Fibroblast of lung (primary cell): ENCODE data around the gene NOL9. TPM values are rescaled to one million over a fixed set of nuclear protein-coding genes. Genes with fewer than 3 reads are reported as not detected.
A peak's percentile ranks its signal among the peaks of the same experiment; 100 is the strongest.

Experiments
- DNase-seq, 2 donors: peaks; one replicate each; pipeline versions ENCODE4 v3.0.0 to v3.0.0-alpha.2; 2010; ENCODE audit warnings: low read depth in 2 of 2
- H2AFZ ChIP-seq: 2 replicates; pipeline ENCODE4 v1.5.1; 2012; ENCODE audit warnings: low read length, control low read depth, inconsistent platforms
- H3K27ac ChIP-seq: 2 replicates; pipeline ENCODE4 v1.5.1; 2011; ENCODE audit warnings: low read length, control low read depth; ENCODE audit not compliant: insufficient read depth
- H3K27me3 ChIP-seq: 2 replicates; pipeline ENCODE4 v1.5.1; 2011; ENCODE audit warnings: mild to moderate bottlenecking, low read length; ENCODE audit not compliant: control insufficient read depth, insufficient read depth
- H3K36me3 ChIP-seq: 2 replicates; pipeline ENCODE4 v1.5.1; 2011; ENCODE audit warnings: low read length; ENCODE audit not compliant: control insufficient read depth, insufficient read depth
- H3K4me1 ChIP-seq: 2 replicates; pipeline ENCODE4 v1.5.1; 2011; ENCODE audit warnings: low read length; ENCODE audit not compliant: control insufficient read depth, insufficient read depth; ENCODE audit errors: extremely low read depth
- H3K4me2 ChIP-seq: 2 replicates; pipeline ENCODE4 v1.5.1; 2011; ENCODE audit warnings: low read length, control low read depth; ENCODE audit not compliant: insufficient read depth; ENCODE audit errors: extremely low read depth
- H3K4me3 ChIP-seq, 4 experiments: fragments of 200-600 bp in 1 of 4; sonication (generic) in 1 of 4; replicated peaks in 1 of 4; 2 replicates each; pipeline ENCODE4 v1.5.1; 2011 to 2016; ENCODE audit warnings: low read length in 4 of 4, low read depth in 3 of 4, mild to moderate bottlenecking in 3 of 4, control low read depth in 2 of 4, inconsistent platforms in 1 of 4, mixed read lengths in 1 of 4; ENCODE audit not compliant: insufficient read depth in 1 of 4; ENCODE audit errors: control extremely low read depth in 1 of 4
- H3K79me2 ChIP-seq: 2 replicates; pipeline ENCODE4 v1.5.1; 2012; ENCODE audit warnings: mild to moderate bottlenecking, low read length, inconsistent platforms; ENCODE audit not compliant: control insufficient read depth, insufficient read depth
- H3K9ac ChIP-seq: 2 replicates; pipeline ENCODE4 v1.5.1; 2011; ENCODE audit warnings: mild to moderate bottlenecking, low read length, control low read depth; ENCODE audit not compliant: insufficient read depth
- H3K9me3 ChIP-seq: 2 replicates; pipeline ENCODE4 v1.5.1; 2012; ENCODE audit warnings: low read depth, low read length; ENCODE audit not compliant: control insufficient read depth, insufficient read depth
- H4K20me1 ChIP-seq: 2 replicates; pipeline ENCODE4 v1.5.1; 2011; ENCODE audit warnings: low read length; ENCODE audit not compliant: control insufficient read depth, insufficient read depth; ENCODE audit errors: extremely low read depth
- EZH2 ChIP-seq: IDR thresholded peaks from 2 replicates; pipeline ENCODE4 v1.5.1; 2012; ENCODE audit warnings: low read length, control low read depth, mild to moderate bottlenecking; ENCODE audit errors: missing control alignments
- polyA minus RNA-seq: library from RNA; depleted of rRNA, polyadenylated mRNA; stranded (reverse); fragments of >200 nt; gene quantifications from 2 replicates; pipeline ENCODE4 v1.2.3, GENCODE V29; 2011; ENCODE audit warnings: low replicate concordance
- polyA plus RNA-seq, 2 donors: library from polyadenylated mRNA; depleted of rRNA in 1 of 2; stranded (reverse) in 1 of 2; unstranded in 1 of 2; fragments of >200 nt; gene quantifications; 2 replicates each; pipeline ENCODE4 v1.2.1, GENCODE V29; 2011 to 2012; ENCODE audit warnings: missing spikeins in 1 of 2
- total RNA-seq: library from RNA; depleted of rRNA; stranded (reverse); fragments of >200 nt; gene quantifications from 2 replicates; pipeline ENCODE4 v1.2.1, GENCODE V29; 2014
- TF ChIP-seq, protein P1 (sequence below), 2 donors: IDR thresholded peaks in 1 of 2; conservative IDR thresholded peaks in 1 of 2; 1 replicate in 1 of 2; 2 replicates in 1 of 2; pipeline ENCODE4 v1.5.1; 2011 to 2012; ENCODE audit warnings: low read length in 2 of 2, control low read depth in 1 of 2, inconsistent platforms in 1 of 2, low read depth in 1 of 2, mild to moderate bottlenecking in 1 of 2

Gene NOL9
- total RNA-seq, result 17.5 and 18.7 TPM in 2 replicates
- 19.0 and 24.2 TPM in 2 replicates for polyA plus RNA-seq
- polyA plus RNA-seq (2012), result 6.7 and 7.7 TPM in 2 replicates
- 18.0 and 19.0 TPM in 2 replicates for polyA minus RNA-seq

DNA sequence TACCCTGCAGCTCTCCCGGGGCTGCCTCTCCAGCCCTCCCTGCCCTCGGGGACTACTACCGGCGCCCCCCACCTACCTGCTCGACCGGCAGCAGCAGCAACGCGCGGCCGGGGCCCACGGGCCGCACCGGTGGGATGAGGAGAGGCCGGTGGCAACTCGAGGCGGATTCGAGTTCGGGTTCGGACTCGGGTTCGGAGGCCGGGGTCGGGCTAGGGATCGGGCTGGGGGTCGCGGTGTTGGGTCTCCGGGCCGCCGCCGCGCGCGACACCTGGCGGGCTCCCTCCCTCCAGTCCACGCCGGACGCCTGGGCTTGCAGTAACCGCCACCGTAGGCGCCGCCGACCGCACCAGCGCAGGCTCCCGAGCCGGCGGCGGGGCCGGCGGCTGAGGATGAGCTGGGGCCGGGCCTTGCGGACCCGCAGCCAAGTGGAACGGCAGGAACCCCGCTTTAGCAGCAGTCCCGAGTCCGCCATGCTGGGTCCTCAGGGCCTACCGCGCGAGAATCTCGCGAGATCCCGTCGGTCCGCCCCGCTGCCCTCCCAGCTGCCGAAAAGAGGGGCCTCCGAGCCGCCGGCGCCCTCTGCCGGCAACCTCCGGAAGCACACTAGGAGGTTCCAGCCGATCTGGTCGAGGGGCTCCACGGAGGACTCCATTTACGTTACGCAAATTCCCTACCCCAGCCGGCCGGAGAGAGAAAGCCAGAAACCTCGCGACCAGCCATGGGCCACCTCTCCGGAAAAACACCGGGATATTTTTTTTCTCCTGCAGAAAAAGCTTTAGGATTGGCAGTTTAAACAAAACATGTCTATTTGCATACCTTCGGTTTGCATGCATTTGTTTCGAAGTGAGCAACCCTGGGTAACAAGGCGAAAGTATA, at the start of gene NOL9:
Gene NOL9 (minus strand): TSS at position 483 of the 876 bp plus-strand sequence. CDS start 11 bp downstream, at position 472.
- no peaks in the 10 kb centered on the region for H4K20me1 ChIP-seq
- peak within 1 kb of the TSS; percentile 89 for H3K4me2 ChIP-seq
- H3K9me3 ChIP-seq, result no peaks in the 10 kb centered on the region
- peak within 1 kb of the TSS; percentile 38 for H3K27ac ChIP-seq
- DNase-seq, result peak; percentile 82 to 91
- H3K4me3 ChIP-seq, result peak within 1 kb of the TSS; percentile 72 to 94 (median 92)
- H3K27me3 ChIP-seq, result no peaks in the 10 kb centered on the region
- H3K36me3 ChIP-seq, result no peaks in the 10 kb centered on the region
- TF ChIP-seq, protein P1, sequence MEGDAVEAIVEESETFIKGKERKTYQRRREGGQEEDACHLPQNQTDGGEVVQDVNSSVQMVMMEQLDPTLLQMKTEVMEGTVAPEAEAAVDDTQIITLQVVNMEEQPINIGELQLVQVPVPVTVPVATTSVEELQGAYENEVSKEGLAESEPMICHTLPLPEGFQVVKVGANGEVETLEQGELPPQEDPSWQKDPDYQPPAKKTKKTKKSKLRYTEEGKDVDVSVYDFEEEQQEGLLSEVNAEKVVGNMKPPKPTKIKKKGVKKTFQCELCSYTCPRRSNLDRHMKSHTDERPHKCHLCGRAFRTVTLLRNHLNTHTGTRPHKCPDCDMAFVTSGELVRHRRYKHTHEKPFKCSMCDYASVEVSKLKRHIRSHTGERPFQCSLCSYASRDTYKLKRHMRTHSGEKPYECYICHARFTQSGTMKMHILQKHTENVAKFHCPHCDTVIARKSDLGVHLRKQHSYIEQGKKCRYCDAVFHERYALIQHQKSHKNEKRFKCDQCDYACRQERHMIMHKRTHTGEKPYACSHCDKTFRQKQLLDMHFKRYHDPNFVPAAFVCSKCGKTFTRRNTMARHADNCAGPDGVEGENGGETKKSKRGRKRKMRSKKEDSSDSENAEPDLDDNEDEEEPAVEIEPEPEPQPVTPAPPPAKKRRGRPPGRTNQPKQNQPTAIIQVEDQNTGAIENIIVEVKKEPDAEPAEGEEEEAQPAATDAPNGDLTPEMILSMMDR (conservative IDR thresholded peaks at IDR 0.05 in 1 of 2, IDR thresholded peaks at IDR 0.05 in 1 of 2; ENCODE audit: low read depth in 1 of 2, low read length in 2 of 2), result peak; percentile 73 to 86
- no peak for TF ChIP-seq EZH2
- H2AFZ ChIP-seq, result peak within 1 kb of the TSS; percentile 74
- H3K4me1 ChIP-seq, result peaks cover 4% of the 10 kb centered on the region
- H3K9ac ChIP-seq, result peak within 1 kb of the TSS; percentile 97
- peaks cover 18% of the 10 kb centered on the region for H3K79me2 ChIP-seq

DNA sequence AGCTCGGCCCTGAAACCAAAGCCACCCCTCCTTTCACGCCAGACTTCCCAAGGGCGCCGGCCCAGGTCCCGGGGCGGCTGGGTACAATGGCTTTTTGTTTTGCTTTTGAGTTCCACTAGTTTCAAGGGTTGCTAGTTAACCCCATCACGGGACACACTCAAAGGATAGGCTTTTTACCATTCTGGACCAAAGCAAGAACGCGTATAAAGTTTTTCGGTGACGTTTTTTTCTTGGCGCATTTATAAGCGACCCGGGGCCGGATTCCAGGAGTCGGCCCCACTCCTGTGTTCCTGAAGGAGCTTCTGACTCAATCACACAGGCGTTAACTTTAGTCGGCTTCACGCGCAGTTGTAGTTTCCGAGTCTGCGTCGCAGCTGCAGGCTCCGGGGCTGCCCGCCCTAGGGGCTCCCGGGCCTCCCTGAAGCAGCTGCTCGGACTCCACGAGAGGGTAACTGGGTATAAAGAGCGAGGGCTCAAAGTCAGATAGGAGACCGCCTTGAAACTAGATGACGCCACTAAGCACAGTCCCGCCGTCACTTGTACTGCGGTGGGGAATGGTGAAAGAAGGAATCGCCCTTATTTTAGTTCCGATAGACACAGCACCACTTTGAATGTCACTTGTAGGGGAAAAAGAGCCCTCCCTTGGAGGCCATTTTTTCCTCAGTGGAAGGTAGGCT, 49.1 kb upstream of the NOL9 start:
- H3K9me3 ChIP-seq, result no peaks in the 10 kb centered on the region
- no peaks in the 10 kb centered on the region for H4K20me1 ChIP-seq
- H3K4me1 ChIP-seq, result peaks cover 11% of the 10 kb centered on the region
- H3K27me3 ChIP-seq, result no peaks in the 10 kb centered on the region
- H3K27ac ChIP-seq, result peak overlapping the region; percentile 97
- H3K4me3 ChIP-seq, result peak overlapping the region; percentile 52 to 99 (median 60)
- peak overlapping the region; percentile 59 for H2AFZ ChIP-seq
- peaks cover 37% of the 10 kb centered on the region for H3K79me2 ChIP-seq
- peak overlapping the region; percentile 89 for H3K9ac ChIP-seq
- TF ChIP-seq, protein P1 (conservative IDR thresholded peaks at IDR 0.05 in 1 of 2, IDR thresholded peaks at IDR 0.05 in 1 of 2; ENCODE audit: low read depth in 1 of 2, low read length in 2 of 2), result no peak
- no peak for TF ChIP-seq EZH2
- DNase-seq, result peak; percentile 84 to 86
- H3K36me3 ChIP-seq, result peaks cover 8% of the 10 kb centered on the region
- H3K4me2 ChIP-seq, result peak overlapping the region; percentile 90

DNA sequence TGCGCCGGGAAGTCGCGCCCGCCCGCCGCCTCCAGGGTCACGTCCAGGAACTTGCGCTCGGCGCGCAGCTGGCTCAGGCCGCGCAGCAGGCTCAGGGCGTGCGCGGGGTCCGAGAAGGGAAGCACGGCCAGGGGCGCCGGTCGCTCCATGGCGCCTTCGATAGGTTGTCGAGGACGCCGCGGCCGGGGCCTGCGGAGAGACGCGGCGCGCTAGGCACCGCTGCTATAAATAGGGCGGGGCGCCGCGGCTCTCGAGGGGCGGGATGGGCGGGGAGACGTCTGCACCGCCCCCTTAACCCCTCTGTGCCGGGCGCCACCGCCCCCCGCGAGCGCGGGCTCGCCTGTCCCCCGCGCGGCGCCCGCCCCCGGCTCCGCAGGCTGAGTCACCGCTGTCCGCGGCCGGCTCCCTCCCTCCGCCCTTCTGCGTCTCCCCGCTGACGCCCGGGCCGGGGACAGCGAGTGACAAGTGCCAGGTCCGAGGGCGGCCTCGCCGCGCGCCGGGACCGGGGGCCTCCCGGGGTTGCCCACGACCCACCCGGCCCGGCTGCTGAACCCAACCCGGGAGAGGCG, 48.4 kb upstream of the NOL9 start, which contains the start of gene KLHL21:
Gene KLHL21 (minus strand): TSS at position 201 of the 569 bp plus-strand sequence. CDS start 52 bp downstream, at position 149.
- H3K27ac ChIP-seq, result peak within 1 kb of the TSS; percentile 97
- H4K20me1 ChIP-seq, result no peaks in the 10 kb centered on the region
- H3K36me3 ChIP-seq, result peaks cover 11% of the 10 kb centered on the region
- DNase-seq, result peak; percentile 86 to 89
- peak within 1 kb of the TSS; percentile 89 for H3K9ac ChIP-seq
- no peaks in the 10 kb centered on the region for H3K27me3 ChIP-seq
- H3K4me1 ChIP-seq, result peaks cover 11% of the 10 kb centered on the region
- peak within 1 kb of the TSS; percentile 59 for H2AFZ ChIP-seq
- no peaks in the 10 kb centered on the region for H3K9me3 ChIP-seq
- no peak for TF ChIP-seq EZH2
- TF ChIP-seq, protein P1 (conservative IDR thresholded peaks at IDR 0.05 in 1 of 2, IDR thresholded peaks at IDR 0.05 in 1 of 2; ENCODE audit: low read depth in 1 of 2, low read length in 2 of 2), result no peak
- peak within 1 kb of the TSS; percentile 90 for H3K4me2 ChIP-seq
- H3K79me2 ChIP-seq, result peaks cover 40% of the 10 kb centered on the region
- peak within 1 kb of the TSS; percentile 71 to 99 (median 94) for H3K4me3 ChIP-seq
